HFFc6 (cell line): ENCODE measurements around the gene JAM2. TPM values are rescaled to one million over a fixed set of nuclear protein-coding genes. Genes with fewer than 3 reads are reported as not detected.

ENCODE experiments used
- DNase-seq: peaks from one replicate; pipeline ENCODE4 v3.0.0-alpha.2; 2018
- H3K27ac Mint-ChIP-seq: 2 replicates; pipeline ENCODE4 v1.8.0; 2020; ENCODE audit warnings: mild to moderate bottlenecking, mixed read lengths
- H3K27me3 Mint-ChIP-seq: 2 replicates; pipeline ENCODE4 v1.8.0; 2021; ENCODE audit warnings: mild to moderate bottlenecking, moderate library complexity, mixed read lengths; ENCODE audit not compliant: insufficient read depth
- H3K36me3 Mint-ChIP-seq: 2 replicates; pipeline ENCODE4 v1.8.0; 2021; ENCODE audit warnings: low read depth, mixed read lengths
- H3K4me1 Mint-ChIP-seq: 2 replicates; pipeline ENCODE4 v1.8.0; 2020; ENCODE audit warnings: low read depth, mixed read lengths
- H3K4me3 Mint-ChIP-seq: 2 replicates; pipeline ENCODE4 v1.8.0; 2020; ENCODE audit warnings: mild to moderate bottlenecking, moderate library complexity, mixed read lengths
- H3K9me3 Mint-ChIP-seq: 2 replicates; pipeline ENCODE4 v1.8.0; 2020; ENCODE audit warnings: mild to moderate bottlenecking, mixed read lengths
- CTCF ChIP-seq: fragments of 200-600 bp; sonication (generic); IDR thresholded peaks from 2 replicates; pipeline ENCODE4 v1.5.0; 2021; ENCODE audit warnings: antibody characterized with exemption, mild to moderate bottlenecking
- total RNA-seq, 6 experiments: library from RNA; stranded (reverse); fragmentation: NEBNext Ultra II Directional; extraction: Animal tissue kit (Norgen Biotek cat#: 25700); gene quantifications; 2 replicates in 1 of 6; 3 replicates in 5 of 6; pipeline ENCODE4 v1.2.3, GENCODE V29; 2021

Gene JAM2
- total RNA-seq, 6 experiments from 2014 or later: 0.19 to 0.48 (median 0.31) TPM; not detected in 1

- no peaks in the 10 kb centered on the region for H3K27me3 Mint-ChIP-seq
- no peaks in the 10 kb centered on the region for H3K4me1 Mint-ChIP-seq
- H3K36me3 Mint-ChIP-seq: peaks cover 3% of the 10 kb centered on the region; the same call in 1 of the 2 replicates
- no peaks in the 10 kb centered on the region for H3K9me3 Mint-ChIP-seq
- no peak overlapping the region for H3K27ac Mint-ChIP-seq
- DNase-seq: no peak
- TF ChIP-seq CTCF: no peak
- H3K4me3 Mint-ChIP-seq: no peak overlapping the region
These were observed 121.6 kb downstream of the JAM2 start for GRCh38 chr21:25760677-25761076.

DNA sequence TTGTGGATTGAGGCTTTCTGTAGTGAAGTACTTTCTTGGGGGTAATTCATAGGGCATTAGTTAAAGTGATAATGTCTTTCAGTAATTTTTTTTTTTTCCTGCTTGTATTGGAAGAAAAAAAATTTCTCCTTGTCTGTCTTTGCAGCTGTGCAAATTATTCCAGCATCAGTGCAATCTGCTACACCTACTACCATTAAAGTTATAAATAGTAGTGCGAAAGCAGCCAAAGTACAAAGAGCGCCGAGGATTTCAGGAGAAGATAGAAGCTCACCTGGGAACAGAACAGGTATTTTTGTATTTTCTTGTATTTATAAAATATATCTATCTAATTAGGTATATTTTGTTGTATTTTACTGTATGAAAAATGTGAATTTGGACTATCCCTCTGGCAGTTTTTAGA lies 125.0 kb downstream of the JAM2 start:
- no peak overlapping the region for H3K27ac Mint-ChIP-seq
- H3K9me3 Mint-ChIP-seq: no peaks in the 10 kb centered on the region
- 0 out of 2 replicates have a peak, but pooled peaks cover 9% of the 10 kb centered on the region for H3K36me3 Mint-ChIP-seq
- H3K4me1 Mint-ChIP-seq: no peaks in the 10 kb centered on the region; the same call in 1 of the 2 replicates
- no peak for TF ChIP-seq CTCF
- H3K27me3 Mint-ChIP-seq: no peaks in the 10 kb centered on the region
- no peak for DNase-seq
- H3K4me3 Mint-ChIP-seq: no peak overlapping the region

Other genes starting within 250 kb of the JAM2 start
- 10 to 100 TPM; 25.3 to 34.1 (median 31.7) TPM for gene MRPL39, start 31.8 kb upstream of the JAM2 start, total RNA-seq
- gene ATP5PF, start 95.6 kb downstream of the JAM2 start, total RNA-seq: 100 to 1,000 TPM; 144 to 166 (median 161) TPM
- gene GABPA, start 95.7 kb downstream of the JAM2 start, total RNA-seq: 10 to 100 TPM; 15.6 to 20.1 (median 18.4) TPM